ENCODE measurements around the gene PROCA1.
"Not testable (repeated sequence)": the region's sequence is repeated elsewhere in the genome, so short reads cannot be mapped to it uniquely, and the experiment has no call there.

The PROCA1 gene

GRCh38 chr17:28737316-28737715 lies 25.6 kb upstream of the PROCA1 start:
- Histone ChIP-seq H4K20me1 (ENCODE audit: control insufficient read depth, insufficient read depth, low read depth, low read length) (no peaks in the 10 kb centered on the region), H3K9me2 (replicated peaks; ENCODE audit: control insufficient read depth, low read length) (no peaks in the 10 kb centered on the region), H3K27me3 (ENCODE audit: control insufficient read depth, low read length) (no peaks in the 10 kb centered on the region), H3K36me3 (ENCODE audit: control insufficient read depth, low read length) (peaks cover 46% of the 10 kb centered on the region), H3K79me2 (ENCODE audit: control insufficient read depth, low read length) (peaks cover 29% of the 10 kb centered on the region), H3F3A (ENCODE audit: control insufficient read depth, insufficient read depth) (peaks cover 24% of the 10 kb centered on the region), H3K4me1 (ENCODE audit: control insufficient read depth, low read length) (peaks cover 53% of the 10 kb centered on the region), H3K4me3 (ENCODE audit: low read length) (peak overlapping the region; percentile 72), H3K27ac (ENCODE audit: low read depth, low read length) (peak overlapping the region; percentile 90), H3K9me3 (ENCODE audit: control insufficient read depth, insufficient read depth, low read length) (peaks cover 5% of the 10 kb centered on the region; the same call in 1 of the 2 replicates), H3K4me2 (ENCODE audit: low read length) (peak overlapping the region; percentile 85)
- TF ChIP-seq EZH2phosphoT487 (IDR thresholded peaks at IDR 0.05; ENCODE audit: borderline replicate concordance, low read length) = no peak

- H3K9me3 ChIP-seq (ENCODE audit: control insufficient read depth, insufficient read depth, low read length); H3K9me2 ChIP-seq (replicated peaks; ENCODE audit: control insufficient read depth, low read length); H3K27ac ChIP-seq (ENCODE audit: low read depth, low read length); H3K4me3 ChIP-seq (ENCODE audit: low read length); H3K4me2 ChIP-seq (ENCODE audit: low read length); H3K27me3 ChIP-seq (ENCODE audit: control insufficient read depth, low read length); H4K20me1 ChIP-seq (ENCODE audit: control insufficient read depth, insufficient read depth, low read depth, low read length): not testable (repeated sequence)
- H3F3A ChIP-seq (ENCODE audit: control insufficient read depth, insufficient read depth) = peaks cover 17% of the 10 kb centered on the region
- peaks cover 41% of the 10 kb centered on the region for H3K4me1 ChIP-seq (ENCODE audit: control insufficient read depth, low read length)
- H3K79me2 ChIP-seq (ENCODE audit: control insufficient read depth, low read length) = peaks cover 28% of the 10 kb centered on the region
- H3K36me3 ChIP-seq (ENCODE audit: control insufficient read depth, low read length) = peaks cover 39% of the 10 kb centered on the region
Measured at GRCh38 chr17:28735913-28736769, 24.5 kb upstream of the PROCA1 start.

DNA sequence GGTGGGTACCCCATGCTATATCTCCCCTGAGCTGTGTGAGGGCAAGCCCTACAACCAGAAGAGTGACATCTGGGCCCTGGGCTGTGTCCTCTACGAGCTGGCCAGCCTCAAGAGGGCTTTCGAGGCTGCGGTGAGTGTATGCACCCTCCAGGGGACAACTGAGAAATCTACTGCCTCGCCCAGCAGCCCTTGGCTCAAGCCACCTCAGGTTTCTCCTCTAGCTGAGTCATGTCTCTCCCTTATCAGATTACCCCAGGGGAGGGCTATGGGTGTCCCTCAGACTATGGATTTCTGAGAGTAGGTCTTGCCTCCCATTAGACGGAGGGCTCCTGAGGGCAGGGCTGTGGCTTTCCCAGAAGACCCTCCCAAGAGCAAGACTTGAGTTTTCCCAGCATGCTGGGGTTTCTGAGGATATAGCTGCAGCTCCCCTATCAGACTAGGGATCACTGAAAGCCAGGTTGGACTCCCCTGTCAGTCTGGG lies 23.6 kb upstream of the PROCA1 start:
- H3K9me3 ChIP-seq (ENCODE audit: control insufficient read depth, insufficient read depth, low read length) = peaks cover 5% of the 10 kb centered on the region; the same call in 1 of the 2 replicates
- no peak overlapping the region for H3K4me2 ChIP-seq (ENCODE audit: low read length)
- H3K27ac ChIP-seq (ENCODE audit: low read depth, low read length) = no peak overlapping the region
- peaks cover 10% of the 10 kb centered on the region for H3F3A ChIP-seq (ENCODE audit: control insufficient read depth, insufficient read depth)
- H3K79me2 ChIP-seq (ENCODE audit: control insufficient read depth, low read length) = peaks cover 19% of the 10 kb centered on the region
- H3K4me1 ChIP-seq (ENCODE audit: control insufficient read depth, low read length) = peaks cover 33% of the 10 kb centered on the region
- H3K27me3 ChIP-seq (ENCODE audit: control insufficient read depth, low read length) = no peaks in the 10 kb centered on the region
- H3K36me3 ChIP-seq (ENCODE audit: control insufficient read depth, low read length) = peaks cover 31% of the 10 kb centered on the region
- no peaks in the 10 kb centered on the region for H4K20me1 ChIP-seq (ENCODE audit: control insufficient read depth, insufficient read depth, low read depth, low read length)
- H3K9me2 ChIP-seq (replicated peaks; ENCODE audit: control insufficient read depth, low read length) = no peaks in the 10 kb centered on the region
- TF ChIP-seq, protein P1, sequence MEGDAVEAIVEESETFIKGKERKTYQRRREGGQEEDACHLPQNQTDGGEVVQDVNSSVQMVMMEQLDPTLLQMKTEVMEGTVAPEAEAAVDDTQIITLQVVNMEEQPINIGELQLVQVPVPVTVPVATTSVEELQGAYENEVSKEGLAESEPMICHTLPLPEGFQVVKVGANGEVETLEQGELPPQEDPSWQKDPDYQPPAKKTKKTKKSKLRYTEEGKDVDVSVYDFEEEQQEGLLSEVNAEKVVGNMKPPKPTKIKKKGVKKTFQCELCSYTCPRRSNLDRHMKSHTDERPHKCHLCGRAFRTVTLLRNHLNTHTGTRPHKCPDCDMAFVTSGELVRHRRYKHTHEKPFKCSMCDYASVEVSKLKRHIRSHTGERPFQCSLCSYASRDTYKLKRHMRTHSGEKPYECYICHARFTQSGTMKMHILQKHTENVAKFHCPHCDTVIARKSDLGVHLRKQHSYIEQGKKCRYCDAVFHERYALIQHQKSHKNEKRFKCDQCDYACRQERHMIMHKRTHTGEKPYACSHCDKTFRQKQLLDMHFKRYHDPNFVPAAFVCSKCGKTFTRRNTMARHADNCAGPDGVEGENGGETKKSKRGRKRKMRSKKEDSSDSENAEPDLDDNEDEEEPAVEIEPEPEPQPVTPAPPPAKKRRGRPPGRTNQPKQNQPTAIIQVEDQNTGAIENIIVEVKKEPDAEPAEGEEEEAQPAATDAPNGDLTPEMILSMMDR (IDR thresholded peaks at IDR 0.05; ENCODE audit: low read depth, low read length, poor library complexity, severe bottlenecking) = no peak
- no peak for TF ChIP-seq EZH2phosphoT487 (IDR thresholded peaks at IDR 0.05; ENCODE audit: borderline replicate concordance, low read length)
- H3K4me3 ChIP-seq (ENCODE audit: low read length) = no peak overlapping the region

- Histone ChIP-seq H3K9me3 (ENCODE audit: control insufficient read depth, insufficient read depth, low read length) (peaks cover 5% of the 10 kb centered on the region; the same call in 1 of the 2 replicates), H3K27ac (ENCODE audit: low read depth, low read length) (no peak overlapping the region), H3K79me2 (ENCODE audit: control insufficient read depth, low read length) (peaks cover 21% of the 10 kb centered on the region), H3K4me1 (ENCODE audit: control insufficient read depth, low read length) (peaks cover 30% of the 10 kb centered on the region), H4K20me1 (ENCODE audit: control insufficient read depth, insufficient read depth, low read depth, low read length) (no peaks in the 10 kb centered on the region), H3K36me3 (ENCODE audit: control insufficient read depth, low read length) (peaks cover 30% of the 10 kb centered on the region), H3F3A (ENCODE audit: control insufficient read depth, insufficient read depth) (peaks cover 10% of the 10 kb centered on the region), H3K9me2 (replicated peaks; ENCODE audit: control insufficient read depth, low read length) (no peaks in the 10 kb centered on the region), H3K4me3 (ENCODE audit: low read length) (no peak overlapping the region), H3K4me2 (ENCODE audit: low read length) (no peak overlapping the region), H3K27me3 (ENCODE audit: control insufficient read depth, low read length) (no peaks in the 10 kb centered on the region)
- no peak for TF ChIP-seq EZH2phosphoT487 (IDR thresholded peaks at IDR 0.05; ENCODE audit: borderline replicate concordance, low read length)
- TF ChIP-seq, protein P1 (IDR thresholded peaks at IDR 0.05; ENCODE audit: low read depth, low read length, poor library complexity, severe bottlenecking) = no peak
Measured at GRCh38 chr17:28734712-28735241, 23.1 kb upstream of the PROCA1 start.
